ENCODE results near the gene MGMT.

DNA sequence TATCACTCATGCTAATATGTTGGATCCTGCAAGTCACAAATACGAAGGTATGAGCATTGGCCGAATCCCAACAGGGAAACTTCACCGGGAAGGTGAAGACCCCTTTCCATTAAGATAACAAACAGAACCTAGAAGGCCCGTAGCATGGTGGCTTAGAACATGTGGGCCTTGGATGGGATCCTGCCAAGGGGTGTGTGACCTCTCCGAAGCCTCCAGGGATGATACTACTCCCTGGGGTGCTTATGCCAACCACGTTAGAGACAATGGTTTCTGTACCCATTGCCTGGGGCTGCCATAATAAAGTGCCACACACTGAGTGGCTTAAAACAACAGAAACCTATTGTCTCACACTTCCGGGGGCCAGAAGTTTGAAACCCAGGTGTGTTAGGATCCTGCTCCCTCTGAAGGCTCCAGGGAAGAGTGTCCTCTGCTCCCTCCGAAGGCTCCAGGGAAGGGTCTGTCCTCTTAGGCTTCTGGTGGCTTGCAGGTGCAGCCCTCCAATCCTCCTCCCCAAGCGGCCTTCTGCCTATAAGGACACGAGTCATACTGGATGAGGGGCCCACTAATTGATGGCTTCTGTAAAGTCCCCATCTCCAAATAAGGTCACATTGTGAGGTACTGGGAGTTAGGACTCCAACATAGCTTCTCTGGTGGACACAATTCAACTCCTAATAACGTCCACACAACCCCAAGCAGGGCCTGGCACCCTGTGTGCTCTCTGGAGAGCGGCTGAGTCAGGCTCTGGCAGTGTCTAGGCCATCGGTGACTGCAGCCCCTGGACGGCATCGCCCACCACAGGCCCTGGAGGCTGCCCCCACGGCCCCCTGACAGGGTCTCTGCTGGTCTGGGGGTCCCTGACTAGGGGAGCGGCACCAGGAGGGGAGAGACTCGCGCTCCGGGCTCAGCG lies 992 bp upstream of the MGMT start:
- TF ChIP-seq, protein P1, sequence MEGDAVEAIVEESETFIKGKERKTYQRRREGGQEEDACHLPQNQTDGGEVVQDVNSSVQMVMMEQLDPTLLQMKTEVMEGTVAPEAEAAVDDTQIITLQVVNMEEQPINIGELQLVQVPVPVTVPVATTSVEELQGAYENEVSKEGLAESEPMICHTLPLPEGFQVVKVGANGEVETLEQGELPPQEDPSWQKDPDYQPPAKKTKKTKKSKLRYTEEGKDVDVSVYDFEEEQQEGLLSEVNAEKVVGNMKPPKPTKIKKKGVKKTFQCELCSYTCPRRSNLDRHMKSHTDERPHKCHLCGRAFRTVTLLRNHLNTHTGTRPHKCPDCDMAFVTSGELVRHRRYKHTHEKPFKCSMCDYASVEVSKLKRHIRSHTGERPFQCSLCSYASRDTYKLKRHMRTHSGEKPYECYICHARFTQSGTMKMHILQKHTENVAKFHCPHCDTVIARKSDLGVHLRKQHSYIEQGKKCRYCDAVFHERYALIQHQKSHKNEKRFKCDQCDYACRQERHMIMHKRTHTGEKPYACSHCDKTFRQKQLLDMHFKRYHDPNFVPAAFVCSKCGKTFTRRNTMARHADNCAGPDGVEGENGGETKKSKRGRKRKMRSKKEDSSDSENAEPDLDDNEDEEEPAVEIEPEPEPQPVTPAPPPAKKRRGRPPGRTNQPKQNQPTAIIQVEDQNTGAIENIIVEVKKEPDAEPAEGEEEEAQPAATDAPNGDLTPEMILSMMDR (IDR thresholded peaks at IDR 0.05), result no peak
- no peak for TF ChIP-seq POLR2A (IDR thresholded peaks at IDR 0.05)
